Suppressor macrophage treated with lipopolysaccharide for 4 hours (primary cell): ENCODE measurements around the gene ATXN3.
"Not testable (repeated sequence)": the region's sequence is repeated elsewhere in the genome, so short reads cannot be mapped to it uniquely, and the experiment has no call there.

Source experiments
- DNase-seq: peaks from one replicate; pipeline ENCODE4 v3.0.0-alpha.2; 2020

The ATXN3 gene

DNA sequence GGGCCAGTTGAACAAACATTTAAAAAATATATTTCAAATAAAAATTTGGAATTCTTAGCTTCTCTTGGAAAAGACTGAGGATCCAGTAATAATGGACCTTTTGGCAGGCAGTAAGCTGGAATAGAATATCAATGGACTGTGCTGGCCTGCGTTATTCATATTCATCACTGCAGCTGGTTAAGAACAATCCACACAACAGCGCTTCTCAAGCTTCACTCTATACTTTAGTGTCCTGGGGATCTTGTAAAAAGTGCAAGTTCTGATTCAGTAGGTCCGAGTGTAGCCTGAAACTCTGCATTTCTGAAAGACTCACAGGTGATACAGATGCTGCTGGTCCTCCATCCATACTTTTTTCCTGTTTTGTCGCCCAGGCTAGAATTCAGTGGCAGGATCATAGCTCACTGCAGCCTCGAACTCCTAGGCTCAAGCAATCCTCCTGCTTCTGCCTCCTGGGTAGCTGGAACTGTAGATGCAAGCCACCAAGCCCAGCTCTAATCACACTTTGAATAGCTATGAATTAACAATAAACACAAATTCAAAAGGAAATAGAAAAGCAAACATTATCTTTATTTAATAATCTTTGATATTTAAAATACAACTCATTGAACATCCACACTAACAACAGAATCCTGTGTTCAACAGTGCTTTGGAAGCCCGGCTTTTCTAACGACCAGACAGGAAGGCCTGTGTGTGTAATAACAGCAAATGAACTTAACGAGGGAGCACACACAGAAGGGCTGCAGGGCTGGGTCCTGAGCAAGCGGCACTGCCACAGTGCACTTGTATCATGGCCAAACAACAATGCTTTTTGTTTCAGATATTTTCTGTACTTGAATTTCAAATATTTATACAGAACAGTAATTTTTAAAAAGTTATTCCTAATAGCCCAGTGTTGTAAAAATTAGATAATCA, 48.1 kb downstream of the ATXN3 start:
- no peak for DNase-seq

DNA sequence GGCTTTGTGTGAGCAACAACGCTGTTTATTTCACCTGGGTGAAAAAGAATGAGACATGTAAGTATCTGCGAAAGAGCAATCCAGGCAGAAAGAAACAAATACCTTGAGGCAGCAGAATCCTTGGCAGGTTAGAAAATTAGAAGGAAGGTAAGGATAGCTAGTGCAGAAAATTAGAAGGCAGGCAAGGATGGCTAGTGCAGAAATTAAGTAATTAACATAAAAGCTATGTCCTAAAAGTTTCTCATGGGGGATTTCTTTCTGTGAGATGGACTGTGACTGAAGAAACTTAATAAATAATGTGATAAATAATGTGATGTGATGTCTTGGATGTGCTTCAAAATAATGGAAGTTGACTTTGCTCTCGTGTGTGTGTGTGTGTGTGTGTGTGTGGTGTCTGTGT, 56.6 kb downstream of the ATXN3 start:
- no peak for DNase-seq

DNA sequence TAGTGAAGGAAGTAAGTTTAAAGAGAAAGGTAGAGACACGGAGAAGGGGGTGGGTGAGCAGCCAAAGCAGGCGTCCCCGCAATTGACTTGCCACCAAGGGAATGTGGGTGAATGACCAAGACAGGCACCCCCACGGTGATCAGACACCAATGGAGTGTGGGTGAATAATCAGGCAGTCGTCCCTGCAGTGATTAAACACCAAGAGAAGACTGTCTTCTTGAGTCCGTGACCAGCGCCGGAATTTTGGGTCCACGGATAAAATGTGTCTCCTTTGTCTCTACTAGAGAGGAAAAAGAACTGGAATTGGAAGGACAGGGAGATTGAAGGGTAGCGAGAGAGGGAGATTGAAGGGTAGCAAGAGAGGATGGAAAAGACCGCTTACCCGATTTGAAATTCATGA, 57.2 kb downstream of the ATXN3 start:
- DNase-seq: not testable (repeated sequence)

DNA sequence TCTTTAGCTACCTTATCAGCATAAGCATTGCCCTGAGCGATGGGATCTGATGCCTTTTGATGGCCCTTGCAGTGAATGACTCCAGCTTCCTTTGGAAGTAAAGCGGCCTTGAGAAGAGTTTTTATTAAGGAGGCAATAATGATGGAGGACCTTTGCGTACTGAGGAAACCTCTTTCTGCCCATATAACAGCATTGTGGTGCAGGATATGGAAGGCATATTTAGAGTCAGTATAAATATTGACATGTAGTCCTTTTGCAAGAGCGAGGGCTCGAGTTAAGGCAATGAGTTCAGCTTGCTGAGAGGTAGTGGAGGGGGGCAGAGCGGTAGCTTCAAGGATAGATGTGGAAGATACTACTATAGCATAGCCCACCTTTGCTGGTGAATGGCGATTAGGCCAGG, 60.5 kb downstream of the ATXN3 start:
- DNase-seq: not testable (repeated sequence)

DNA sequence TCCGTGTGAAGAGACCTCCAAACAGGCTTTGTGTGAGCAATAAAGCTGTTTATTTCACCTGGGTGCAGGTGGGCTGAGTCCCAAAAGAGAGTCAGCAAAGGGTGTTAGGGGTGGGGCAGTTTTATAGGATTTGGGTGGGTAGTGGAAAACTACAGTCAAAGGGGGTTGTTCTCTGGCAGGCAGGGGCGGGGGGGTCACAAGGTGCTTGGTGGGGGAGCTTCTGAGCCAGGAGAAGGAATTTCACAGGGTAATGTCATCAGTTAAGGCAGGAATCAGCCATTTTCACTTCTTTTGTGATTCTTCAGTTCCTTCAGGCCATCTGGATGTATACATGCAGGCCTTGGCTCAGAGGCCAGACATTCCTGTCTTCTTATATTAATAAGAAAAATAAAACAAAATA, 64.6 kb downstream of the ATXN3 start:
- DNase-seq: not testable (repeated sequence)

DNA sequence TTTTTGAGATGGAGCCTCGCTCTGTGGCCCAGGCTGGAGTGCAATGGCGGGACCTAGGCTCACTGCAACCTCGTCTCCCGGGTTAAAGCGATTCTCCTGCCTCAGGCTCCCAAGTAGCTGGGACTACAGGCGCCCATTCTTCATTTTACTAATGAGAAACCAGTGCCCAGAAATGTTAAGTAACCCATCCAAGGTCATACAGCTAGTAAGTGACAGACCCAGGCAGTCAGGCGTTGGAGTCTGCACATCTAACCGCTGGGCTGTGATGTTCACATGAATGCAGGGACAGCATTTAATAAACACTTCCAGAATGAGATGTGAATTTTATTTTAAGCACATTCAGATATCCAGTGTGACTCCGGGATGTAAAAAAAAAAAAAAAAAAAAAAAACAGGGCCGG, 65.2 kb downstream of the ATXN3 start:
- no peak for DNase-seq

DNA sequence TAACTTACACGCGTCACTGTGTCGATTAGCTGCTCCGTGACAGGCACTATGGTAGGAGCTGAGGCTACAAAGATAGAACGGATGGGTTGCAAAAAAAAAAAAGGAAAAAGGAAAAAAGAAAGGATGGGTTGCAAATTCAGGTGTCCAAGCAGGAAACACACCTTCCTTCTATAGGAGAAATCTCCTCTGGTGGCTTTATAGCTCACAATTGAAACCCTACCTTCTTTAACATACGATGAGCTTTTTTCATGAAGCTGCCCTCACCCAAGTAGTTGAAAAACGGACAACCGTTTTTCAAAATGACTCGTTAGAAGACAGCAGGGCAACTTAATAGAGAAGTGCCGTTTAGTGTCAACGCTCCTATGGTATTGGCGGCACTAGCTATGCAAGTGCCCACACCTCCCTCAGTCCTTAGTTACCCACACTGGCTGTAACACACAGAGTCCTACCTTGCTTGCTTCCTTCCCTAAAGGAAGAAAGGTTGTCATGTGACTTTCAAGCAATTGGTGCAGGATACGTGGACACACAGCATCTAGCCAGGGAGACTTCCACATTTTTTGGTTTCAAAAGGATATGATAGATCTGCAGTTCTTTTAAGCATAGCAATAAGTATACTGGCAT, 65.8 kb downstream of the ATXN3 start:
- DNase-seq: peak; percentile 59

DNA sequence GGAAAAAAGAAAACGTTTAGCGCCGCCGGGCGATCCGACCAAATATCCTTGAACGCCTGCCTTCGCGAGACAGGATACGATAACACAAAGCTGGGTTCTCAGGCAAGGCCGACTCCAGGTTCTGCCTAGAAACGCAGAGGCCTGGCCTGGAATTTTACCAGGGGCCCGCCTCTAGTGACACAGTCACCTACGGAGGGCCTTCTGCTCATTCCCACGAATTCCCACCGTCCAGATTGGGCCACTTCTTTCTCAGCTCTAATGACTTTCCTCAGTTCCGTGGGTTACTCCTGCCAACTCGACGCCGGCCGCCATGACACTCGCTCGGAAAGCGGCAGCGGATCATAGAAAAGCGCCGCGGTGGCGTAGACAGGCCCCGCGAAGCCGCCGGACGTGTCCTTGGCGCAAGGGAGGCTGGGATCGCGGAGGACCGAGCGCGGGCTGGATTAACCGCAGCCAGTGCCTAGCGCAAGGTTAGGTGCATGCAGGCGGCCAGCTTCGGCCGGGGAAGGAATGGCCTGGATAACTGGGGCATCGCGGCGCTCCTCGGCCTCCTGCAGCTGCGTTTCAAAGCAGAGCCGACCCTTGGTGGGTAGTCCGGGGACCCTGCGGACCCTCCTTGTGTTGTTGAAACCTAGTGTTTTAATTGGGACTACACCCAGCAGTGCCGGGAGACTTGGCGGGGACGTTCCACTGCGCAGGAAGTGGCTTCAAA, 66.5 kb downstream of the ATXN3 start, which contains the start of gene TRIP11:
Gene TRIP11, minus strand, starts transcription at position 341 of the 712 bp plus-strand sequence. CDS start 374 bp downstream, outside the sequence.
- DNase-seq: peak; percentile 97

DNA sequence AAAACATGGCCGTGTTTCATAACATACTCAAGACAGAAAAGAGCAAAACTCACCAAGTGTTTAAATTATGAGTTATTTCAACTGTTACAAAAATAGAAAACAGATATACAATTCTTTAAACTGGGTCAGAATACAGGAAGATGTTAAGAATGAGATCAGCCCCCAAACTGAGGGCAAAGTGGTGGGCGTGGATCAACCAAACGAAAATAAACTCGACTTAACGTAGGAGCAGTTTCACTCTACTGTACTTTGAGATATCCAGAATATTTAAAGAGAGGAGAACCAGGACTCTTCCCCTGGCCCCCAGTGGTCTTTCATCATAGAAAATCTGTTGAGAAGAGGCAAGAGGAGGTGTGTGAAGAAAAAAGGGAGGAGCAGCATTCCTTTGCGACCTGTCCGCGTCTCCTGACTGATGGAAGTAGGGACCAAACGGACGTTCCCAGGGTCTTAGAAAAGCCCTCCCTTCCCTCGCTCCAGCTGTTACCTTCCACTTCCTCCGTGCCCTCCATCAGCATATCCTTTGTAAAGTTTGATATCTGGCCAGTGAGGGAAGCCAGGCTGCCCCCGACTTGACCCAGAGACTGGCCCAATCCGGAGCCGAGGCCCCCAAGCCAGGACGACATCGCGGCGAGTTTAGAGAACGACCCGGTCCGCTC, 67.2 kb downstream of the ATXN3 start:
- DNase-seq: peak; percentile 58

DNA sequence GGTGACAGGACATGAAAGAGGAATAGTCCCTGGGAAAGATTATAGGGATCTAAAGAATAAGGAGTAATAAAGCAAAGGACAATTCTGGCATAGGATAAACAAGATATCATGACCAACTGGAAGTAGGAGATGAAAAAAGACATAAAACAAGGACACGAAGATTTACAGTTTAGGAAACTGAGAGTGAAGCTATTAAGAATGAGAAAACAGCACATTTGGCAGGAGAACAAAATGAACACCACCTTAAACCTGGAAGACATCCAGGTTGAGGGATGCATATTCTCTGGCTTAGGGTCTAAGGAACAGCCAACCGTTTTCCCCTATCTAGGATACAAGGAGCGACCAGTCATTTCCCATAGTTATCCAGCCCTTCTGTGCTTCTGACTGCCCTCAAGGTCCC, 68.4 kb downstream of the ATXN3 start:
- no peak for DNase-seq

DNA sequence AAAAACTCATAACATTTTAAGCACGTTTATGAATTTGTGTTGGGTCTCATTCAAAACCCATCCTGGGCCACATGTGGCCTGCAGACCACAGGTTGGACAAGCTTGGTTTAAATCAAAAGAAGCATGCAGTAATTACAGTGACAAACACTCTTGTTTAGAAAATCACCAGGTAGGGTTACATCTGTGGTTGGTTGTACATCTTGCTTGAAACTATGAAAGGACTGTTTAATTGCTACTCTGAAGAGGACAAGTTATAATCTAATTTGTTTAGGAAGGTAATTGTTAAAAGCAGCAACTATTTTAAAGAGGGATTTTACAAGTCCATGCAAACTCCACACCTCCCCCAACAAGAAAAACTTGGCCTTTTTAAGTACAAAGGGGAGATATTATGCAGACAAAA, 70.5 kb downstream of the ATXN3 start:
- no peak for DNase-seq

DNA sequence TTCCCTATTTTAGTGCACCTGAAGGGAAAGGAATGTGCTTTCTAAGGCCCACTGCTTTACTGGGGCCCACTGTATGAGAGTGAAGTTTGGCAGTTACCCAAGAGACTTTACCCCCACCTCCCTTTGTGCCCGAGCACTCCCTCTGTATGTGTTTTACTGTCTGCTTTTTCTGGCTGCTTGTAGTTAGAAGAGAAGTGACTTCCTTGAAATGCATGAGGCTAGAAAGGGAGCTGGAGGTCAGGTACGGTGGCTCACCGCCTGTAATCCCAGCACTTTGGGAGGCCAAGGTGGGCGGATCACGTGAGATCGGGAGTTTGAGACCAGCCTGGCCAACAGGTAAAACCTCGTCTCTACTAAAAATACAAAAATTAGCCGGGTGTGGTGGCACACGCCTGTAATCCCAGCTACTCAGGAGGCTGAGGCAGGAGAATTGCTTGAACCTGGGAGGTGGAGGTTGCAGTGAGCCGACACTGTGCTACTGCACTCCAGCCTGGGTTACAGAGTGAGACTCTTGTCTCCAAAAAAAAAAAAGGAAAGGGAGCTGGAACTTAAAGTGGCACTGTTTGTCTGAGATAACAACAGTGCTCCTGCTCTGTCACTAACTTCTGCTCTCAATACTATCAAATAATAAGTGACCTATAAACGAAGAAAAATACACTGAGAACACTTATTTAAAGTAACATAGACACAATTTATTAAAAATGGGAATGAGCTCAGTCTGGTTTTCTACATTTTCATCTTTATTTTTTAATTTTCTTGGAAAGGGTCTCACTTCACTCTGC, 72.3 kb downstream of the ATXN3 start:
- DNase-seq: no peak

DNA sequence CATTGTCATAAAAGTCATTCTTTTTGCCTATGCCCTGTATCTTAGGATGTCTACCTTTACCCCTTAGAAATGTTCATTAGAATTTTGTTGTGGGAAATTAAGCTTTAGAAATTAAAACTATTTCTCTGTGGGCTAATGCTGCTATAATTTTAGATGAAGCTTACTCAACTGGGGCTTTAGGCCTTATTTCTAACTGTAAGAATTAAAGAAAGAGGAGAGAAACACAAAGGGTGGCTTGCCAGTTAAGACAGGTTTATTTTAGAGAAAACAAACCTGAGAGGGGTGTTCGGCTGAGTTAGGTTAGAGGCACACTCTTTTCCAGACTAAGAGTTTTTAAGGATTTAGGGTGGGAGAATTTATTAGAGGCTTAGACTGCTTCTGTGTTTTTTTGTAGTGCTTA, 72.9 kb downstream of the ATXN3 start:
- no peak for DNase-seq

DNA sequence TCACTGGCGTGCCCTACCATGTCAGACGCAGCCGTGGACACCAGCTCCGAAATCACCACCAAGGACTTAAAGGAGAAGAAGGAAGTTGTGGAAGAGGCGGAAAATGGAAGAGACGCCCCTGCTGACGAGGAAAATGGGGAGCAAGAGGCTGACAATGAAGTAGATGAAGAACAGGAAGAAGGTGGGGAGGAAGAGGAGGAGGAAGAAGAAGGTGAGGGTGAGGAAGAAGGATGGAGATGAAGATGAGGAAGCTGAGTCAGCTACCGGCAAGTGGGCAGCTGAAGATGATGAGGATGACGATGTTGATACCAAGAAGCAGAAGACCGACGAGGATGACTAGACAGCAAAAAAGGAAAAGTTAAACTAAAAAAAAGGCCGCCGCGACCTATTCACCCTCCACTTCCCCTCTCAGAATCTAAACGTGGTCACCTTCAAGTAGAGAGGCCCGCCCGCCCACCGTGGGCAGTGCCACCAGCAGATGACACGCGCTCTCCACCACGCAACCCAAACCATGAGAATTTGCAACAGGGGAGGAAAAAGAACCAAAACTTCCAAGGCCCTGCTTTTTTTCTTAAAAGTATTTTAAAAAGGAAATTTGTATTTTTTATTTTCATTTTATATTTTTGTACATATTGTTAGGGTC, 79.7 kb downstream of the ATXN3 start:
- DNase-seq: peak; percentile 35

DNA sequence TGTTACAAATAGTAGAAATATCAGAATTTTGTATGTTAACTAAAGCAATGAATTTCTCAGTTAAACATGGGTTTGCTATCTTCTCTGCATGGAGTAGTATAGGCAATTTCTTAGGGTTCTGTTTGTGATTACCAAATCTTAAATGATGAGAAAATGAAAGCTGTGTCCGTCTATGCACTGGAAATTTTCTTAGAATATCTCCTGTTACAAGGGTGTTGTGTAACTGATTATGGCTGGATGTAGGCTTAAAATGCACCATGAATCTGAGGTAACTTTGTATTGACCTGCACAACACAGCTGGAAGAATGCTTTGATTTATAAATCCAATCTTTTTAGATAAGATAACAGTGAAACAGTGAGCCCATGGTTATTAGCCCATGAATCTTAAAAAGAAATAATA, 84.3 kb downstream of the ATXN3 start:
- no peak for DNase-seq

DNA sequence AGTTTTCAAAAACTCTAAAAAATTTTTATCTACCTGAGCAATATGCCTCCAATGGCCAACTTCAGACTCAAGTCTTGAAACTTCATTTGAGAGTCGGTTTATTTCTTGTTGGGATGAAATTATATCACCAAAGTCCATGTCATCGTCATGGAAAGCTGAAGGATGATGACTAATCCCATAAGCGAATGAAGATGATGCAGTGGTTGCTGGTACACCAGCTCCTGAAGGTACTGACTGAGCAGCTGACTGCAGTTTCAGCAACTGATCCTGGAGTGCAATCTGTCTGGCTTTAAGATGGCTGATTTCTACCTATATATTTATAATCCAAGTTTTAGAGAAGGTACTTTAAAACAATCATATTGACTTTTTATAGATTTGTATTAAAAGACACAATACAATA, 84.9 kb downstream of the ATXN3 start:
- no peak for DNase-seq

DNA sequence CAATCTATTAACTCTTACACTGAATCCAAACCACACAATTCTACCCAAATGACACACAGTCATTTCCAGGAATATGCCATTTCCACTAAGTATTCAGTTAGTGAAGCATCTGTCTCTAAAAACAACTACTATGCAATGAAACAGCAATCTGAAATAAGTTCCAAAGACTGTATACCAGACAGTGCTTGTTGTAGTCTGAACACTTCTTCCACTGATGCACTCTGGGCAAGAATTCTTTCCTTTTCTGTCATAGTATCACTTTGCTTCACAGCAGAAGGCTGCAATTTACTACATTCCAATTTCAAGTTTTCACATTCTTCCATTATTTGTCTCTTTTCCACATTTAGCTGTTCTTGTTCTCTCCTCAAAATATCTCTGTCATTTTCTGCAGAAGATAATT, 92.3 kb downstream of the ATXN3 start:
- DNase-seq: no peak

DNA sequence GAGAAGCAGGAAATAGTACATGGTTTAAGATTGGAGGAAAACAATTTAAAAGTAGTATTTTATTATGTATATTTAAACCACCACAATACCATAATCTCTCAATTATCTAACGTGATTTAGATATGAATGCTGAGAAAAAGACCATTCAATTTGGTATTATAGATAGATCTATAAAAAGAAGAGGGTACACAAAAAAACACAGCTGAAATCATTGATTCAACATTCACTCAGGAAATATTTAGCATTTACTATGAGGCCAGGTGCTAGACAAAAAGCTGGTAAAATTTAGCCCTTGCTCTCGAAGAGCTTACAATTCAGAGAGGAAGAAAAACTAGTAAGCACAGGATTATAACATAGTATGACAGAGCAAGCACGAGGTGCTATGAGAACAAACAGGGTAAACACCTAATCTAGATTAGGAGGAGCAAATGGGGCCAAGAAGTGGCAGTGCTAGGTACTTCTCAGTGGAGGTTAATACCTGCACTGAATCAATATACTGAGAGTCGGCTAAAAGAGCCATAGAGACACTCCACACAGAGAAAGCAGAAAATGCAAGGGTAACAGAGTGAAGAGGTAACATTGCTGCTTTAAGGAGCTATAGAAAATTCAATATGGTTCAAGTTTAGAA, 94.1 kb downstream of the ATXN3 start:
- DNase-seq: no peak

DNA sequence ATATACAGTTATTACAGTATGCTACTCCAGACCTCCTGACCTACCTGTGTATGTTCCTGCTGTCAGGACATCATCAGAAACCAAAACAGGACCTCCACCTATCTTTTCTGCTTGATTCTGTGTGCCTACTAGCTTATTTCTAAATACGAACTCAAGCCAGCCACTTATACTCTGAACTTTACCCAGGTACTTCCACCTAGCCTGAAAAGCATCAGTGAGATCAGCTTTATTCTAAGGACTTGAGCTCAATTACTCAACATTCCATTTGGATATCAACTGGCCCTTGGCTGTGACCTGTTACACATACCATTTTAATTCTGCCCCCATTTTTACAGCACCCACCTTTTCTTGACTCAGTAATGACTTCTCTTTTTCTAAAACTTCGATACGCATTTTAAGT, 95.7 kb downstream of the ATXN3 start:
- DNase-seq: no peak

DNA sequence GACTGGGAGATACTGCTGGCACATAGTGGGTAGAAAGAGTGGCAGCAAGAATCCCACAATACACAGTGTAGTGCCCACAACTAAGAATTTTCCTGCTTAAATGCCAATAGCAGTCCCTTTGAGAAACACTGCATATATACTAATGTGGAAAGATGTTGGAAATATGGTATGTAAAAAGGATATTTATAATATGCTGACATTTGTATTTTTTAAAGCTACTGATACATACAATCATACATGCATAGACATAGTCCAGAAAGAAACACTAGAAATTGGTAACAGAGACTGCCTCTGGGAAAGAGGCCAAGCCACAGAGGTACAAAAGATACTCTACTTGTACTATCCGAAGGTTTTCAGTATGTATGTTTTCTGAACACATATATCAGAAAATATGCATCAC, 96.8 kb downstream of the ATXN3 start:
- no peak for DNase-seq
